ENCODE results near the gene GSG1L. TPM values are rescaled to one million over a fixed set of nuclear protein-coding genes. Genes with fewer than 3 reads are reported as not detected.

Gene GSG1L
- polyA plus RNA-seq, 3 donors, result not detected

GRCh38 chr16:27772093-27772825 lies 291.3 kb downstream of the GSG1L start:
- TF ChIP-seq, protein P1, sequence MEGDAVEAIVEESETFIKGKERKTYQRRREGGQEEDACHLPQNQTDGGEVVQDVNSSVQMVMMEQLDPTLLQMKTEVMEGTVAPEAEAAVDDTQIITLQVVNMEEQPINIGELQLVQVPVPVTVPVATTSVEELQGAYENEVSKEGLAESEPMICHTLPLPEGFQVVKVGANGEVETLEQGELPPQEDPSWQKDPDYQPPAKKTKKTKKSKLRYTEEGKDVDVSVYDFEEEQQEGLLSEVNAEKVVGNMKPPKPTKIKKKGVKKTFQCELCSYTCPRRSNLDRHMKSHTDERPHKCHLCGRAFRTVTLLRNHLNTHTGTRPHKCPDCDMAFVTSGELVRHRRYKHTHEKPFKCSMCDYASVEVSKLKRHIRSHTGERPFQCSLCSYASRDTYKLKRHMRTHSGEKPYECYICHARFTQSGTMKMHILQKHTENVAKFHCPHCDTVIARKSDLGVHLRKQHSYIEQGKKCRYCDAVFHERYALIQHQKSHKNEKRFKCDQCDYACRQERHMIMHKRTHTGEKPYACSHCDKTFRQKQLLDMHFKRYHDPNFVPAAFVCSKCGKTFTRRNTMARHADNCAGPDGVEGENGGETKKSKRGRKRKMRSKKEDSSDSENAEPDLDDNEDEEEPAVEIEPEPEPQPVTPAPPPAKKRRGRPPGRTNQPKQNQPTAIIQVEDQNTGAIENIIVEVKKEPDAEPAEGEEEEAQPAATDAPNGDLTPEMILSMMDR (IDR thresholded peaks at IDR 0.05), result no peak

GRCh38 chr16:27771201-27771910 lies 292.2 kb downstream of the GSG1L start:
- TF ChIP-seq, protein P1 (IDR thresholded peaks at IDR 0.05), result no peak
- WGBS (ENCODE audit: insufficient coverage), result 96% methylated on average over 13 of the region's 16 CpGs
- Histone ChIP-seq H3K27ac (ENCODE audit: low read depth in 1 of 2, low read length in 2 of 2) (no peak overlapping the region), H3K4me1 (ENCODE audit: control insufficient read depth in 1 of 2, insufficient read depth in 2 of 2, low read length in 2 of 2) (no peaks in the 10 kb centered on the region), H3K4me2 (replicated peaks; ENCODE audit: extremely low read depth, low read length, poor library complexity, severe bottlenecking) (no peak overlapping the region), H4K20me1 (ENCODE audit: insufficient read depth, low read length) (no peaks in the 10 kb centered on the region), H3K9ac (ENCODE audit: insufficient read depth, low read length, poor library complexity, severe bottlenecking) (no peak overlapping the region), H2AFZ (ENCODE audit: insufficient read depth, low read depth, low read length, poor library complexity, severe bottlenecking) (no peak overlapping the region), H3K27me3 (ENCODE audit: control insufficient read depth in 2 of 2, insufficient read depth in 2 of 2, low read length in 2 of 2) (no peaks in the 10 kb centered on the region), H3K36me3 (replicated peaks in 1 of 2; ENCODE audit: control insufficient read depth in 1 of 2, insufficient read depth in 2 of 2, low read length in 2 of 2) (peaks cover 17 to 66% of the 10 kb centered on the region in 2 donors), H3K4me3 (replicated peaks in 1 of 3; ENCODE audit: low read depth in 2 of 3, low read length in 3 of 3) (no peak overlapping the region), H3K79me2 (ENCODE audit: insufficient read depth, low read length) (no peaks in the 10 kb centered on the region), H3K9me3 (replicated peaks in 1 of 2; ENCODE audit: control insufficient read depth in 1 of 2, insufficient read depth in 1 of 2, low read length in 2 of 2) (no peaks in the 10 kb centered on the region)
- Mint-ChIP-seq H3K9me3 (no peaks in the 10 kb centered on the region), H3K27me3 (ENCODE audit: low read depth in 3 of 3) (peaks cover 0 to 2% (median 1%) of the 10 kb centered on the region in 3 donors), H3K4me3 (no peak overlapping the region), H3K4me1 (no peaks in the 10 kb centered on the region), H3K27ac (peak overlapping the region in 1 of 7 donors; percentile 38), H3K36me3 (peaks cover 38 to 51% of the 10 kb centered on the region in 2 donors)
- intact Hi-C loops (cut with micrococcal nuclease), result no loop called here
- no peak for DNase-seq

More at GRCh38 chr16:27772093-27772825, 291.3 kb downstream of the GSG1L start:
- Mint-ChIP-seq H3K4me3 (no peak overlapping the region), H3K27me3 (ENCODE audit: low read depth in 3 of 3) (peaks cover 0 to 2% (median 1%) of the 10 kb centered on the region in 3 donors), H3K4me1 (no peaks in the 10 kb centered on the region), H3K36me3 (peaks cover 35 to 47% of the 10 kb centered on the region in 2 donors), H3K9me3 (no peaks in the 10 kb centered on the region), H3K27ac (peak overlapping the region in 1 of 7 donors; percentile 0)
- Histone ChIP-seq H3K4me2 (replicated peaks; ENCODE audit: extremely low read depth, low read length, poor library complexity, severe bottlenecking) (no peak overlapping the region), H2AFZ (ENCODE audit: insufficient read depth, low read depth, low read length, poor library complexity, severe bottlenecking) (no peak overlapping the region), H3K79me2 (ENCODE audit: insufficient read depth, low read length) (no peaks in the 10 kb centered on the region), H3K4me3 (replicated peaks in 1 of 3; ENCODE audit: low read depth in 2 of 3, low read length in 3 of 3) (no peak overlapping the region), H3K4me1 (ENCODE audit: control insufficient read depth in 1 of 2, insufficient read depth in 2 of 2, low read length in 2 of 2) (no peaks in the 10 kb centered on the region), H4K20me1 (ENCODE audit: insufficient read depth, low read length) (no peaks in the 10 kb centered on the region), H3K27me3 (ENCODE audit: control insufficient read depth in 2 of 2, insufficient read depth in 2 of 2, low read length in 2 of 2) (no peaks in the 10 kb centered on the region), H3K9ac (ENCODE audit: insufficient read depth, low read length, poor library complexity, severe bottlenecking) (no peak overlapping the region), H3K36me3 (replicated peaks in 1 of 2; ENCODE audit: control insufficient read depth in 1 of 2, insufficient read depth in 2 of 2, low read length in 2 of 2) (peaks cover 15 to 57% of the 10 kb centered on the region in 2 donors), H3K9me3 (replicated peaks in 1 of 2; ENCODE audit: control insufficient read depth in 1 of 2, insufficient read depth in 1 of 2, low read length in 2 of 2) (no peaks in the 10 kb centered on the region), H3K27ac (ENCODE audit: low read depth in 1 of 2, low read length in 2 of 2) (no peak overlapping the region)
- WGBS (ENCODE audit: insufficient coverage), result 93% methylated on average over 6 of the region's 8 CpGs
- intact Hi-C loops (cut with micrococcal nuclease), result no loop called here
- no peak for DNase-seq

All from CD14-positive monocyte (primary cell).